Astrocyte (in vitro differentiated cells and primary cell): ENCODE results near the gene SNX24. TPM values are rescaled to one million over a fixed set of nuclear protein-coding genes. Genes with fewer than 3 reads are reported as not detected.
"Not testable (repeated sequence)": the region's sequence is repeated elsewhere in the genome, so short reads cannot be mapped to it uniquely, and the experiment has no call there.

ENCODE experiments used
- DNase-seq: peaks from one replicate; pipeline ENCODE4 v3.0.0-alpha.2; 2010; ENCODE audit warnings: low read depth
- FAIRE-seq: peaks from 2 replicates; lab custom pipeline; 2011; peaks lifted over from hg19 to GRCh38; lab: Jason Lieb, UNC
- H2AFZ ChIP-seq: 2 replicates; pipeline ENCODE4 v1.6.0; 2012; ENCODE audit warnings: low read depth, low read length, inconsistent platforms
- H3K27ac ChIP-seq: 2 replicates; pipeline ENCODE4 v1.5.1; 2011; ENCODE audit warnings: low read depth, low read length, inconsistent platforms
- H3K27me3 ChIP-seq: 2 replicates; pipeline ENCODE4 v1.6.0; 2011; ENCODE audit warnings: low read length, inconsistent platforms; ENCODE audit not compliant: insufficient read depth
- H3K36me3 ChIP-seq: 2 replicates; pipeline ENCODE4 v1.5.1; 2011; ENCODE audit warnings: low read length, inconsistent platforms; ENCODE audit not compliant: insufficient read depth
- H3K4me1 ChIP-seq: 2 replicates; pipeline ENCODE4 v1.5.1; 2011; ENCODE audit warnings: low read length, inconsistent platforms; ENCODE audit not compliant: insufficient read depth
- H3K4me2 ChIP-seq: 2 replicates; pipeline ENCODE4 v1.6.0; 2012; ENCODE audit warnings: low read length, inconsistent platforms
- H3K4me3 ChIP-seq: 2 replicates; pipeline ENCODE4 v1.5.1; 2011; ENCODE audit warnings: low read depth, mild to moderate bottlenecking, low read length, inconsistent platforms; ENCODE audit not compliant: insufficient read depth
- H3K79me2 ChIP-seq: 2 replicates; pipeline ENCODE4 v1.6.0; 2012; ENCODE audit warnings: mild to moderate bottlenecking, low read length, inconsistent platforms; ENCODE audit not compliant: insufficient read depth
- H3K9ac ChIP-seq: 2 replicates; pipeline ENCODE4 v1.6.0; 2012; ENCODE audit warnings: mild to moderate bottlenecking, low read length, inconsistent platforms
- H3K9me3 ChIP-seq: 2 replicates; pipeline ENCODE4 v1.5.1; 2012; ENCODE audit warnings: low read depth, mild to moderate bottlenecking, low read length, inconsistent platforms; ENCODE audit not compliant: insufficient read depth
- H4K20me1 ChIP-seq: 2 replicates; pipeline ENCODE4 v1.6.0; 2012; ENCODE audit warnings: low read length, inconsistent platforms; ENCODE audit not compliant: insufficient read depth
- H3K27ac Mint-ChIP-seq: one replicate; pipeline ENCODE4 v1.8.0; 2021; ENCODE audit warnings: mild to moderate bottlenecking, mixed read lengths; ENCODE audit not compliant: unreplicated experiment
- H3K27me3 Mint-ChIP-seq: one replicate; pipeline ENCODE4 v1.8.0; 2021; ENCODE audit warnings: low read depth, mixed read lengths; ENCODE audit not compliant: unreplicated experiment
- H3K36me3 Mint-ChIP-seq: one replicate; pipeline ENCODE4 v1.8.0; 2021; ENCODE audit warnings: low read depth, mixed read lengths; ENCODE audit not compliant: unreplicated experiment
- H3K4me1 Mint-ChIP-seq: one replicate; pipeline ENCODE4 v1.8.0; 2021; ENCODE audit warnings: low read depth, mixed read lengths; ENCODE audit not compliant: unreplicated experiment
- H3K4me3 Mint-ChIP-seq: one replicate; pipeline ENCODE4 v1.8.0; 2021; ENCODE audit warnings: mild to moderate bottlenecking, moderate library complexity, mixed read lengths; ENCODE audit not compliant: unreplicated experiment
- H3K9me3 Mint-ChIP-seq: one replicate; pipeline ENCODE4 v1.8.0; 2021; ENCODE audit warnings: mild to moderate bottlenecking, mixed read lengths; ENCODE audit not compliant: unreplicated experiment
- CTCF ChIP-seq: IDR thresholded peaks from 2 replicates; pipeline ENCODE4 v1.5.1; 2011; ENCODE audit warnings: low read depth, mild to moderate bottlenecking, inconsistent platforms, low read length, moderate library complexity; ENCODE audit not compliant: insufficient read depth
- EZH2 ChIP-seq: IDR thresholded peaks from 2 replicates; pipeline ENCODE4 v1.6.1; 2012; ENCODE audit warnings: mild to moderate bottlenecking, low read length, inconsistent platforms; ENCODE audit not compliant: insufficient read depth
- total RNA-seq: library from RNA; stranded (reverse); gene quantifications from 2 replicates; pipeline ENCODE4 v1.2.1, GENCODE V29; 2021

The SNX24 gene
- total RNA-seq, 1 donor from 2014 or later: 44.6 TPM

- Histone ChIP-seq H3K9ac (no peak overlapping the region), H3K27me3 (no peaks in the 10 kb centered on the region), H3K36me3 (no peaks in the 10 kb centered on the region), H3K27ac (no peak overlapping the region), H3K79me2 (no peaks in the 10 kb centered on the region), H3K9me3 (no peaks in the 10 kb centered on the region), H3K4me1 (peaks cover 5% of the 10 kb centered on the region), H3K4me2 (no peak overlapping the region), H2AFZ (no peak overlapping the region), H4K20me1 (no peaks in the 10 kb centered on the region), H3K4me3 (no peak overlapping the region)
- Mint-ChIP-seq H3K27ac (no peak overlapping the region), H3K36me3 (peaks cover 11% of the 10 kb centered on the region), H3K4me1 (peaks cover 8% of the 10 kb centered on the region), H3K27me3 (no peaks in the 10 kb centered on the region), H3K9me3 (peaks cover 2% of the 10 kb centered on the region), H3K4me3 (no peak overlapping the region)
- no peak for DNase-seq
- no peak for FAIRE-seq
- TF ChIP-seq EZH2 (no peak), CTCF (no peak)
These were observed 125.9 kb downstream of the SNX24 start for GRCh38 chr5:122971333-122971732.

GRCh38 chr5:122972877-122973276 is 127.5 kb downstream of the SNX24 start:
- TF ChIP-seq EZH2: no peak
- TF ChIP-seq CTCF: no peak

GRCh38 chr5:122973759-122974158 is 128.3 kb downstream of the SNX24 start:
- not testable (repeated sequence) for H4K20me1 ChIP-seq, H2AFZ ChIP-seq, H3K27ac Mint-ChIP-seq, H3K4me2 ChIP-seq, H3K9ac ChIP-seq, H3K27ac ChIP-seq, H3K27me3 Mint-ChIP-seq, H3K9me3 ChIP-seq, H3K36me3 ChIP-seq, H3K4me3 ChIP-seq, H3K4me1 Mint-ChIP-seq, H3K79me2 ChIP-seq, H3K27me3 ChIP-seq, H3K4me1 ChIP-seq, FAIRE-seq, DNase-seq, H3K9me3 Mint-ChIP-seq, H3K4me3 Mint-ChIP-seq
- H3K36me3 Mint-ChIP-seq: peaks cover 11% of the 10 kb centered on the region

More at GRCh38 chr5:122972877-122973276, 127.5 kb downstream of the SNX24 start:
- H3K4me1 Mint-ChIP-seq: peaks cover 5% of the 10 kb centered on the region
- Histone ChIP-seq H3K79me2 (no peaks in the 10 kb centered on the region), H2AFZ (no peak overlapping the region), H3K4me1 (peaks cover 5% of the 10 kb centered on the region), H3K4me2 (peak overlapping the region; percentile 24), H3K4me3 (no peak overlapping the region), H3K9me3 (no peaks in the 10 kb centered on the region), H3K36me3 (no peaks in the 10 kb centered on the region), H3K27me3 (no peaks in the 10 kb centered on the region), H4K20me1 (no peaks in the 10 kb centered on the region), H3K27ac (no peak overlapping the region), H3K9ac (no peak overlapping the region)
- no peak for FAIRE-seq
- no peak overlapping the region for H3K27ac Mint-ChIP-seq
- H3K27me3 Mint-ChIP-seq: no peaks in the 10 kb centered on the region
- peaks cover 11% of the 10 kb centered on the region for H3K36me3 Mint-ChIP-seq
- peak; percentile 29 for DNase-seq
- no peak overlapping the region for H3K4me3 Mint-ChIP-seq
- peaks cover 2% of the 10 kb centered on the region for H3K9me3 Mint-ChIP-seq

- not testable (repeated sequence) for H3K36me3 ChIP-seq, H3K4me3 ChIP-seq, H3K9me3 Mint-ChIP-seq, H3K27me3 ChIP-seq, H3K27ac Mint-ChIP-seq, H3K27me3 Mint-ChIP-seq, H3K9ac ChIP-seq, H2AFZ ChIP-seq, H3K9me3 ChIP-seq, H3K4me3 Mint-ChIP-seq, H4K20me1 ChIP-seq, H3K79me2 ChIP-seq, H3K4me1 Mint-ChIP-seq, DNase-seq, H3K4me1 ChIP-seq, H3K4me2 ChIP-seq, FAIRE-seq, H3K27ac ChIP-seq
- peaks cover 11% of the 10 kb centered on the region for H3K36me3 Mint-ChIP-seq
These were observed 128.8 kb downstream of the SNX24 start for GRCh38 chr5:122974251-122974650.
